GM19023 (cell line): Measurements from ENCODE around the gene SLC9A3.
"Not testable (repeated sequence)": the region's sequence is repeated elsewhere in the genome, so short reads cannot be mapped to it uniquely, and the experiment has no call there.

Experiments used
- ATAC-seq: cut with Tn5 transposase; IDR thresholded peaks from one replicate; pipeline ENCODE4 v1.9.1; 2021; ENCODE audit warnings: mild to moderate bottlenecking, moderate library complexity; ENCODE audit not compliant: unreplicated experiment

Gene SLC9A3

GRCh38 chr5:511476-511875 lies 12.8 kb downstream of the SLC9A3 start:
- no peak for ATAC-seq

GRCh38 chr5:510521-510920 lies 13.7 kb downstream of the SLC9A3 start:
- ATAC-seq = no peak

DNA sequence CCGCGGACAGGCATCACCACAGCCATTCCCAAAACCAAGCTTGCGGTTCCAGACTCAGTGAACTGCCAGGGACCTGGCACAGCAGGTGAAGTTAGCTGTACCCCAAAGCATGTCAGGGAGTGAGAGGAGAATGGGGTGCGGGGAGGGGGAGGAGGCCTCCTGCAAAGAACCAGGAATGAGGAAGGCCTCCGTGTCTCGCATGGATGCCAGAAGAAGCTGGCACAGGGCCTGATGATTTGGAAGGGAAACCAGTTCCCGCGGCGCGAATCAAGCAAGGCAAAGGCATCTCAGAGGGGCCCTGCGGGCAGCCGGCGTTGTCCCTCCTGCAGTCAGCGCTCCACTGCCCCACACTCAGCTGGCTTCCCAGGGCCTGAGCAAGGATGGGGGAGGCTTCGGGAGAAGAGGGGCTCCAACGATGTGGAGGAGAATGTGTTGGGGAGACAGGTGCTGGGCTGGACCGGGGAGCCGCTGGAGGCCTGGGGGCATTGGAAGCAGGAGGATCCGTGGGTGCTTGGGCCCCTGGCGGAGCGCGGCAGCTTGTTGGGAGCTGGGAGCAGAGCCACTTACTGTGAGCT lies 14.6 kb downstream of the SLC9A3 start:
- ATAC-seq = no peak

DNA sequence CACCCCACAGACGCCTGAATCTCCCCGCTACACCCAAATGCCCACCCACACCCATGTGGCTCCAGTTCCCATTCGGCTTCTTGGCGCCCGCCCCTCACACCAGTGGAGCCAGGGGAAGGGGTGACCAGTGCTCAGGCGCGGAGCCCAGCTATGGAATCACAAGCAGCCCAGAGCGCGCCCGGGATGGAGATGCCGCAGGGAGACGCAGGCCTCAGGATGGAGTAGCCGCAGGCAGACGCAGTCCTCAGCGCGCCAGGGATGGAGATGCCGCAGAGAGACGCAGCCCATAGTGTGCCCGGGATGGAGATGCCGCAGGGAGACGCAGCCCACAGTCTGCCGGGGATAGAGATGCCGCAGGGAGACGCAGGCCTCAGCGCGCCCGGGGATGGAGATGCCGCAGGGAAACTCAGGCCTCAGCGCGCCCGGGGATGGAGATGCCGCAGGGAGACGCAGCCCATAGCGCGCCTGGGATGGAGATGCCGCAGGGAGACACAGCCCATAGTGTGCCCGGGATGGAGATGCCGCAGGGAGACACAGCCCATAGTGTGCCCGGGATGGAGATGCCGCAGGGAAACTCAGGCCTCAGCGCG lies 16.2 kb downstream of the SLC9A3 start:
- ATAC-seq = not testable (repeated sequence)

DNA sequence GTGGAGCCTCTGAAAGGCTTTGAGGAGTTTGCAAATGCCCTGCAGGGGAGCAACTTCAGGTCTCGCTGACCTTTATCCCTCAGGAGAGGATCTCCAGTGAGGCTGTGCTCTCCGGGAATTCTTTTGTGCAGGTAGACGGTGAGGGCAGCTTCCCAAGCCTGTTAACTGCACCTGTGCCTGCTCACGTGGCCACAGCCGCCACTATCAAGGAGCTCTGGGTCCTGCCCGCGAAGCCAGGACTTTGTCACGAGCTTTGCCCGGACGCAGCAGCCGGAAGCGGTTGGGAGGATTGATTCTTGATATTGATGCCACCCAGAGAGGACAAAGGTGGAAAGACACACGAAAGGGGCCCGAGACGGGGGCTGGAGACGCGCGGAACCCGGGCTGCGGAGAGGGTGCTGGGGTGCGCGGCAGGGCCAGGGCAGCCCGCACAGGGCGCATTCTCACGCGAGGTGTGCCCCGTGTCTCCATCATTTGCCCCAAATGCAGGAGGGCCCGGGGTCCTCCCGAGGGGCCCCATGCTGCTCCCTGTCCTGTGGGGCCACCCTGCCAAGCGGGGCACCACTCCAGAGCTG lies 18.2 kb downstream of the SLC9A3 start:
- no peak for ATAC-seq

DNA sequence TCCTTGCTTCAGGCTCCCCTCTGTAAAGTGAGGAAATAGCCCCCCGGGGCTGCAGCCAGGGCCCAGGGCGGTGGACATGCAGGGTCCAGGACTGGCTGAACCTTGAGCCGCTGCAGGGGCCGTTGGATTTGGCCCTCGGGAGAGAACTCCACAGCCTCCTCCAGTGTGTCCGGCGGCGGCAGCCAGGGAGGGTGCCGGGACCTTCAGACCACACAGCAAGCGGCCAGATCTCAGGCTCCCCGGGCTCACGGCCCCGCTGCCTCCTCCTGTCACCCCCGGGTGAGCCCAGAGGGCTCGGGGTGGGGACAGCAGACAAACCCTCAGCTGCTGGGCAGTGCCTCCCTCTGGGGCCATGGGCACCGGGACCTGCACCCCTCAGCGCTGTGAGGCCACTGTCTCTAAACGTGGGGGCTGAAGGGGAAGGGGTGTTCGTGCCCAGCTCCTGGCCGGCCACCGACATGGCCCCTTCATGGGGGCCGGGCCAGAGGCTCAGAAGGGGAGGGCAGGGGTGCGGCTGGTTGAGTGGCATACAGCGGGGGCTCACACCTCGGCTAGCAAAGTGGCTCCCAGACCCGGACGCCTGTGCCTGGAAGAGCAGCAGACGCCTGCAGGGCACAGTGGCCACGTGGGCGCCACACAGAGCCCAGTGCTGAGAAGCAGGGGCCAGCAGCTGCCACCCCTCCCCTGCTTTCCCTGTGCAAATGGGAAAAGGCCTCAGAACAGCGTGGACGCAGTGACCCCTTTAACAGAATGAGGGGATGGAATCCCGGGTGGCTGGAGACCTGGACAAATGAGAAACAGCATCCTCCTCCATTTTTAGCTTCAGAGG lies 19.7 kb downstream of the SLC9A3 start:
- no peak for ATAC-seq

DNA sequence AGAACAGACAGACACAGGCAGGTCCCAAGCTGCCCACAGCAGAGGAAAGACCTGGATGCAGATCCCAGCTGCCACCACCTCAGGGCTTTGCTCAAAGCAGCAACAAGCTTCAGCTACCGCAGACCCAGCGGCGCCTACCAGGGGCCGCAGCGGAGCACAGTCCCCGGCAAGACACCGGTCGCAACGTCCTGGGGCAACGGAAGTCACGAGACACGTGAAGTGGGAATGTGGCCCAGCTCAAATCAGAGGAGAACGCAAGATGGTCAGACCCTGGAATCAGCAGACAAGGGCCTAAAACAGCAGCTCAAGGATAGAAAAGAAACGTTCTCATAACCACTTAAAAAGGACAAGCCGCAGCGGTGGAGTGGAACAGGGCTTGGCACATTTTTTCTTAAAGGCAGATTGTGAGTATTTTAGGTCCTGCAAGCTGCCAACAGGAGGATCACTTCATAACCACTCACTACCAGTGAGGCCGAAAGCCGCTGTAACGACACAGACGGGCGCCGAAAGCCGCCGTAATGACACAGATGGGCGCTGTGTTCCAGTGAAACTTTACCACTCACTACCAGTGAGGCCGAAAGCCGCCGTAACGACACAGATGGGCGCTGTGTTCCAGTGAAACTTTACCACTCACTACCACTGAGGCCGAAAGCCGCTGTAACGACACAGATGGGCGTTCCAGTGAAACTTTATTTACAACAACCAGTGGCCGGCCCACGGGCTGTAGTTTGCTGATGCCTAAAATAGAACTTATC lies 21.7 kb downstream of the SLC9A3 start:
- ATAC-seq = no peak

DNA sequence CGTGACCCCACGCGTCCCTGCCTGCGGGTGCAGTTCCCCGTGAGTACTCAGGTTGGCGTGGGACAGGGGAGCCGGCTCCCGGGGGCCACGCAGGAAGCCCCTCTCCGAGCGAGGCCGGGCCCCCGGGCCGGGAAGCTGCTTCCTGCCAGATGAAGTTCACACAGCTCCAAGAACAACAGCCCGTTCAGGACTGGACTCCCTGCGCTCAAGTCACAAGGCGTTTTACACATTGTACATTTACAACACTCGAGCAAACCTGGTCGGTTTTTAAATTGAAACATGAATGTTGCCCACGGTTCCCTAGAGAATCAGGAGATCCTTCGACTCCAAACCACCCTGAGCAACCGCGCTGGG lies 22.4 kb downstream of the SLC9A3 start:
- no peak for ATAC-seq

DNA sequence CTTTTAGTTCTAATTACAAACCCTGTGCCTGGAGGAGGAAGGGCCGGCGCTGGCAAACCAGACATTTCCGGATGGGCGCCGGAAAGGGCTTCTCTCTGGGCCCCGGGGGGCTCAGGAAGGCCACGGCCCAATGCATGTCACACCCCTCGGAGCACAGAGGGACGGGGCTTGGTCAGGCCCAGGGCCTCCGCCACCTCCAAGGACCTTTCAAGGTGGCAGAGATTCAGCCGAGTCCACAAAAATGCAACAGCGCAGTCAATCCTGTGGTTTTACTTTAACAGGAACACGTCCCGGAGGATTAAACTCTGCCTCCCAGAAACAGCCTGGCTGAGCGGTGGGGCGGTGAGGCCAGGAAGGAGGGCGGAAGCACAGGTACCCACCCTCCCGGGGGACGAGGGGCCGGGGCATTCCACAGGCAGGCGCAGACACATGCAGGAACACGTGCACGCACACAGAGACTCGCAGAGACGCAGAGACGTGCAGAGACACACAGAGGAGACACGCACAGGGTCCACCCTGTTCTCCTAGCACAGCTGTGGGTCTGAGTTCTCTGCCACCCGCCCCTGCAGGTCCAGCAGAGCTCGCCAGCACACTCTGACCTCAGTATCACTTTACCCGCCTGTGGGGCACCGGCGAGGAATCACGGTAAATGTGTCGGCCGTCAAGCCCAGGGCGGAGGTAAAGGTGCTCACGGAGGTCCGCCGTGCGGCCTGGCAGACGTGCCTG lies 23.0 kb downstream of the SLC9A3 start:
- no peak for ATAC-seq

- no peak for ATAC-seq
Observed at GRCh38 chr5:500491-500890, 23.8 kb downstream of the SLC9A3 start.

DNA sequence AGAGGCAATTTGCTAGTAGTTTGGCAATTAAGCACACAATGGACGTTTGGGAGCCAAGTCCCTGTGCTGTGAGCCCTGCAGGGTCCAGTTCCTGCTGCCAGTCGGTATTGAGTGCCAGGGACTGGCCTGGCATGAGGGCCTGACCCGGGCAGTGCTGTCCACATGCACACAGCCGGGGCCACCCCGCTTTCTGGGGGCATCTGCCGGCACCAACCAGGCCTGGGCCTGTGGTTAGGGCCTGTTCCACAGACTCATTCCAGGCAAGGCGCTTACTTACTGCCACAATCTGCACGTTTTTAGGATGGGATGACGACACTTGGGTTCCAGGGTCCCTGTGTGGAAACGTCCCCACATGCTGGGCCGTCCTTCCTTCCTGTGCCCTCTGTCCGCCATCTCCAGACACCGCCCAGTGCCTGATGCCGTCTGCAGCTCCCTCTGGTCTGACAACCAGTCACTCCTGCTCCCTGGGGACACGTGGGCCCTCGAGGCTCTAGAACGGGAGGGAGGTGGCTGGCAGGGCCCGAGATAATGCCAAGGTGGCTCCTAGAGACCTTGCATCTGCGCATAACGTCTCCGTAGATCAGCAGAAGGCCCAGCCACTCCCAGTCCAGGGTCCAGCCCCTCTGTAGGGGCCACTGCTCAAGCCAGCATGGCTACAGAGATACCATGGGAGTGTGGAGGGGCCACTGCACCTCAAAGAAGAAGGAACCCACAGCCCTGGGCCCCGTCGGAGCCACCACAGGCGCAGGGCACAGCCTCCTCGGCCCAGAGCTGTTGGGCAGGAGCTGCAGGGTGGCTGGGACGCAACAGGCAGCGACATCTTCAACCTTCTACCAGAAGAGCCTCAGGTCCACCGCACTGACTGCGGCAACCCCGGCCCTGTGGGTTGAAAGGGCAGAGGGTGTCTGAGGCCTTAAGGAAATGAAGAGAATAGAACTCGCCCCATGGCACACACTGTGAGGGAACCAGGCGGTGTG lies 24.7 kb downstream of the SLC9A3 start:
- no peak for ATAC-seq

GRCh38 chr5:497871-498509 lies 26.3 kb downstream of the SLC9A3 start:
- no peak for ATAC-seq

DNA sequence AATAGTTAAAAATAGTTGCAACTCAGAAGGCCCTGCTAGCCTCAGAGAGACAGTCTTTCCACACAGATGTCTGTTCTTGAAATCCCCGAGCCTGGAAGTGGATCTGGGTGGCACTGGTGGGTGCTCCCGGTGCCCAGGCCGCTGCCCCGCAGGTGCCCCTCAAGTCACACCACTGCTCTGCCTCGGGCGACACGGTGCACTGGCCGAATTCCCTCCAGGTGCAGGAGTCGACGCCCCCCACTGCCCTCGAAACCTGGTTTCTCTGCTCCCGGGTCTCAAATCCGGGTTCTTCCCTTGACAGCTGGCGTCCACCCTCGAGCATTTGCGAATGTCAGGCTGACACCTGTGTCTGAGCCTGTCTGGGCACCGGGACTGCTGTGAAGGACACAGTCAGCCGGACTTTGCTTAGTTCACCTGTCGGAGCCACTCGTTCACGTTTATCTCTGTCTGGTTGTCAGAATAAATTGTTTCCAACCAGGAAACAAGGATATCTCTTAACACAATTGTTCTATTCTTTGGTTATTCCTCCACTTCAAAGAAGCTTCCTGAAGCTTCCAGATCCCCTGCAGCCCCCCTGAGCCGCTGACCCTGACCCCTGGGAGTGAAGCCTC lies 27.1 kb downstream of the SLC9A3 start:
- no peak for ATAC-seq

DNA sequence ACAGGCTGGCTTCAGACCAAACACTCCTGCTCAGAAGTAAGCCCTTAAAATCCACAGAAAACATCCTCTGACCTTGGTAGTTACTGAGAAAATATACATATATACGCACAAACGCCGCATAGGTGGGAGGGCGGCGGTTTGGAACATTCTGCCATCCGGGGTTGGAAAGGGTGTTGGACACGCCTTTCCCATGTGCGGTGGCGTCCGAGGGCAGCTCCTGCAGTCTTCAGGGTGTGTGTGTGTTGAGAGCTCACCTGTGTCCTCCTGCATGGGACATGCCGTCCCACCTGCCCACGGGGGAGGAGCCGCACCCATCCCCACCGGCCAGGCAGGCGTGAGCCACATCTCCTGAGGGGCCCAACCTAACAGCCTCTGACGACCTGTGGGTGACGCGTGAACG lies 28.2 kb downstream of the SLC9A3 start:
- ATAC-seq = no peak

DNA sequence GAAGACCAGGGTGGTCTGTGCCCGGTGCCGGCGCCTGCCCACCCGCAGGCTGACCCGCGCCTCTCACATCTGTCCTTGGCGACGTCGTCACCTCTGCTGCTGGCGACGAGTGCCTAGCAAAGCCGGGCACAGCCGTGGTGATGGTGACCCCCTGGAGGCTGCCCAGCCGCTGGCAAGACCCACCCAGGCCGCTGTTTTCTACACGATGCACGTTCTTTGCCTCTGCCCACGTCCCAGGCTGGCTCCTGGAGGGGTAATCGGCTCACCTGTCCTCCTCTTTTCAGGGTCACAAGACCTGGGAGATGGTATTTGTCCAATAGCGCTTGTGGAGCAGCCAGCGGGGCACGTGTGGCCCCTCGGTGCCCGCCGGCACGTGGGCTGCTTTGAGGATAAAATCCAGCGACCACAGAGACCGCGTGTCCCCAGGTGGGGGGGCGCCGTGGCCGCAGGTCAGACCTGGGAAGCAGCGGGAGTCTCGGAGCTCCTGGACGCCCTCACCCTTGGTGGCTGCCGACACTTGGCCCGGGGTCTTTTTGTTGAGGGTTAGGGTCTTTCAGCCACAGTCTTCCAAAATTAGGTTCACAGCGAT lies 29.5 kb downstream of the SLC9A3 start:
- ATAC-seq = no peak

- no peak for ATAC-seq
Observed at GRCh38 chr5:493758-494157, 30.5 kb downstream of the SLC9A3 start.

GRCh38 chr5:493119-493701 lies 31.0 kb downstream of the SLC9A3 start:
- no peak for ATAC-seq
